Activated CD4-positive, alpha-beta T cell treated with anti-CD3 and anti-CD28 coated beads for 1 hour (primary cell): ENCODE results near the gene CT45A3.
"Not testable (repeated sequence)": the region's sequence is repeated elsewhere in the genome, so short reads cannot be mapped to it uniquely, and the experiment has no call there.

Experiments used
- DNase-seq: peaks from one replicate; pipeline ENCODE4 v3.0.0-alpha.2; 2020

CT45A3 gene, protein sequence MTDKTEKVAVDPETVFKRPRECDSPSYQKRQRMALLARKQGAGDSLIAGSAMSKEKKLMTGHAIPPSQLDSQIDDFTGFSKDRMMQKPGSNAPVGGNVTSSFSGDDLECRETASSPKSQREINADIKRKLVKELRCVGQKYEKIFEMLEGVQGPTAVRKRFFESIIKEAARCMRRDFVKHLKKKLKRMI

DNA sequence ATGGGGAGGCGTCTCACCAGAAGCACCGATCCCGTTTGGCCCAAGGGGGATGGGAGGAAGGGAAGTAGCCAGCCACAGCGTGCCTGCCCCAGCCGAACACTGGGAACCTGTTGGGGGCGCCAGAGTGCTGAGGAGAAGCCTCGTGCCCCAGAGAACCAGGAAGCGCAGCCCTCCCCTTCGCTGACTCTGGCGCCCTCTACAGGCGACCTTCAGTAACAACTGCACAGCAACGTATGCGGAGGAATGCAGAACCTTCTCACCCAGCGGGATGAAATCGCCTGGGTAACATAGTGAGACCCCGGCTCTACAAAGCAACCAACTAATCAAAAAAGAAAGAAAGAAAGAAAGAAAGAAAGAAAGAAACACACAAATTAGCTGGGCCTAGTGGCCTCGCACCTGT is at the start of gene CT45A3:
Gene CT45A3 (minus strand): TSS at position 101 of the 400 bp plus-strand sequence. CDS start 3,747 bp downstream, outside the sequence.
- not testable (repeated sequence) for DNase-seq

DNA sequence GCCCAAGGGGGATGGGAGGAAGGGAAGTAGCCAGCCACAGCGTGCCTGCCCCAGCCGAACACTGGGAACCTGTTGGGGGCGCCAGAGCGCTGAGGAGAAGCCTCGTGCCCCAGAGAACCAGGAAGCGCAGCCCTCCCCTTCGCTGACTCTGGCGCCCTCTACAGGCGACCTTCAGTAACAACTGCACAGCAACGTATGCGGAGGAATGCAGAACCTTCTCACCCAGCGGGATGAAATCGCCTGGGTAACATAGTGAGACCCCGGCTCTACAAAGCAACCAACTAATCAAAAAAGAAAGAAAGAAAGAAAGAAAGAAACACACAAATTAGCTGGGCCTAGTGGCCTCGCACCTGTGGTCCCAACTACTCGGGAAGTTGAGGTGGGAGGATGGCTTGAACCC is 34.7 kb upstream of the CT45A3 start, which contains the start of gene CT45A6:
Gene CT45A6 (minus strand): TSS at position 101 of the 400 bp plus-strand sequence. CDS start 3,794 bp downstream, outside the sequence.
- not testable (repeated sequence) for DNase-seq

DNA sequence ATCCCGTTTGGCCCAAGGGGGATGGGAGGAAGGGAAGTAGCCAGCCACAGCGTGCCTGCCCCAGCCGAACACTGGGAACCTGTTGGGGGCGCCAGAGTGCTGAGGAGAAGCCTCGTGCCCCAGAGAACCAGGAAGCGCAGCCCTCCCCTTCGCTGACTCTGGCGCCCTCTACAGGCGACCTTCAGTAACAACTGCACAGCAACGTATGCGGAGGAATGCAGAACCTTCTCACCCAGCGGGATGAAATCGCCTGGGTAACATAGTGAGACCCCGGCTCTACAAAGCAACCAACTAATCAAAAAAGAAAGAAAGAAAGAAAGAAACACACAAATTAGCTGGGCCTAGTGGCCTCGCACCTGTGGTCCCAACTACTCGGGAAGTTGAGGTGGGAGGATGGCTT is 17.4 kb upstream of the CT45A3 start, which contains the start of gene CT45A5:
Gene CT45A5 (minus strand): TSS at position 101 of the 400 bp plus-strand sequence. CDS start 3,774 bp downstream, outside the sequence.
- not testable (repeated sequence) for DNase-seq

DNA sequence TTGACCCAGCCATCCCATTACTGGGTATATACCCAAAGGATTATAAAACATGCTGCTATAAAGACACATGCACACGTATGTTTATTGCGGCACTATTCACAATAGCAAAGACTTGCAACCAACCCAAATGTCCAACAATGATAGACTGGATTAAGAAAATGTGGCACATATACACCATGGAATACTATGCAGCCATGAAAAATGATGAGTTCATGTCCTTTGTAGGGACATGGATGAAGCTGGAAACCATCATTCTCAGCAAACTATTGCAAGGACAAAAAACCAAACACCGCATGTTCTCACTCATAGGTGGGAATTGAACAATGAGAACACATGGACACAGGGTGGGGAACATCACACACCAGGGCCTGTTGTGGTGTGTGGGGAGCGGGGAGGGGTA is 23.3 kb downstream of the CT45A3 start:
- not testable (repeated sequence) for DNase-seq

DNA sequence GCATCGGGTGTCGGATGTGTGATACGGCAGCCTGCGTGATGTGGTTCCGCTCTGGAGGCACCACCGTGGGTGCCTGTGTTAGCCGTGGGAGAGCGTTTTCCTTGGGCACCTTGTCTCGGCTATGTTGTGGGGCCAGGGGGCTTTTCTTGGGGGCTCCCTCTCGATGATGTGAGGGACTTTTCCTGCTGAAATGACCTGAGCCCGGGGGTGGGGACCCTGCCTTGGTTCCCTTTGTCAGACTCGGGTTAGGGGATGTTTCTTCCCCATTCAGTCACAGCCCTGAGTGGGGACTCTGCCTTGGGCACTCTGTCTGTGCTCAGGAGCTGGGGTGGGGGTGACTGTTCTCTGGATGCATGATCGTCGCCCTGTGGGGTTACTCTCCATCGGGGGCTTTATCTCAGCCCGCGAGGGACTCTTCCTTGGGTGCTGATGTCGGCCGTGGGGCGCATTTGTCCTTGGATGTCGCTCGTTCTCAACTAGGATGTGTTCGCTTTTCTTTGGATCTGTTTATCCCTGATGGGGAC is 26.7 kb downstream of the CT45A3 start:
- DNase-seq: no peak

DNA sequence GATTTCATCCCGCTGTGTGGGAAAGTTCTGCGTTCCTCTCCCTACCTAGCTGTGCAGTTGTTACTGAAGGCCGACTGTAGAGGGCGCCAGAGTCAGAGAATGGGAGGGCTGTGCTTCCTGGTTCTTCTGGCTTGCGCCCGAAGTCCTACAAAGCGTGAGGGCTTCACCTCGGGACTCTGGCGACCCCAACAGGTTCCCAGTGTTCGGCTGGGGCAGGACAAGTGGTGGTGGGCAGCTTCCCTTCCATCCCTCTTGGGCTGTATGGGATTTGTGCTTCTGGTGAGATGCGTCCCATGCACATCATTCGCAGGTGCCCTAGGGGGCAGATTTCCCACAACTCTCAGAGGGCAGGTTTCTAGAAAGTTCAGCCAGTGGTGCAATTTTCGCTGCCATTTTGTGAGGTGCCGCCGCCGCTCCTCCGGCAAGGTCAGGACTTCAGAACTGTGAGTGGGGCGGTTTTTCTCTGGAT is 27.3 kb downstream of the CT45A3 start:
- DNase-seq: no peak

DNA sequence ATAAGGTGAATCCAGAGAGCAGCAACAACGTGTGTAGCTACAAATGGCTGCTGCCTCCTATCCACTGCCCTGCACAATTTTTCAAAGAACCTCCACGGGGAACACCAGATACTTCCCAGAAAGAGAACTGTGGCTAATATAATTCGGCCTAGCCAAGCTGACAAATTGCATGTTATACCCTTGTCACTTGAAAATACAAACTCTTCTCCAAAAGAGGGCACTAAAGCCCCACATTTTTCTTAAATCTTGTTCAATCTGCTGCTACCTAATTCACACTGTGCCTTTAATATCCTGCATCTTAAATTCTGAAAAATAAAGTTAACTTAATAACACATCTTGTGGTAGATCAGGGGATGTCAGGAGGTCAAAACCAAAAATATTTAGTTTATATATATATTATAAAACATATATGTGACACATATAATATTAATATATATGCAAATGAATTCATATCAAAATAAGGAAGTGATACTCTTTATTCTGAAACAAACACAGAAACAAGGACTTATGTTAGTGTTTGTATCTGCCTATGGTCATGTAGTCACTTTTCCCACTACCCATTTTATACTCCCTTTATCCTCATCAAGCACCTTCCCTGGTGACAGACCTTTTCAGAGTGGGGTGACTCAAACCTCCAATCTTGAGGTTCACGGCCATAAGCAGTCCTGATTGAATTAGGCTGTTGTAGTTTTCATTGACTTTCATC is 30.5 kb downstream of the CT45A3 start:
- DNase-seq: no peak

DNA sequence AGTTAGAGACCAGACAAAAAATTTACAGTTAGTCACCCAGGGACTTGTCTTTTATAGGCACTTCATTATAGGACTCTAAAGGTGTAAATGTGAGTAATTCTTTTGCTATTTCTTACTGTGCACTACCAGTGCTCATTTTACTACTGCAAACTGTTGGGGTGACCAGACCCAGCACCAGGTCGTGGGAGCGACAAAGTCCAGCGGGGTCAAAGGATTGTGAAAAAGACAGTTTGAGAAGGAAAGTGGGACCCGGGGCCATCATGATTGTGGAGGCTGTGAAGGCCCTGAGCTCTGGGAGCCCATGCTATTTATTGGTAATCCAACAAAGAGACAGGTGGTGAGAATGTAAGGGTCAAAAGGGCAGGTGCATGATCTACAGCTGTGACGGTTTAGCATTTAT is 33.3 kb downstream of the CT45A3 start:
- not testable (repeated sequence) for DNase-seq

DNA sequence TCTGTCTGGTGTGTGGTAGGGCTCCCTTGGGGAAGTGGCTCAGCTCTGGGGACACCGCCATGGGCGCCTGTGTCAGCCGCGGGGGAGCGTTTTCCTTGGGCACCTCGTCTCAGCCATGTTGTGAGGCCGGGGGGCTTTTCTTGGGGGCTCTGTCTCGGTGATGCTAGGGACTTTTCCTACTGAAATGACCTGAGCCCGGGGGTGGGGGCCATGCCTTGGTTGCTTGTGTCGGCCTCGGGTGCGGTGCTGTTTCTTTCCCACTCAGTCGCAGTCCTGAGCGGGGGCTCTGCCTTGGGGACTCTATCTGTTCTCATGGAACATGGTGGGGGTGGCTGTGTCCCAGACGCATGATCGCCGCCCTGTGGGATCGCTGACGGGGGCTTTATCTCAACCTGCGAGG is 54.2 kb downstream of the CT45A3 start:
- no peak for DNase-seq

DNA sequence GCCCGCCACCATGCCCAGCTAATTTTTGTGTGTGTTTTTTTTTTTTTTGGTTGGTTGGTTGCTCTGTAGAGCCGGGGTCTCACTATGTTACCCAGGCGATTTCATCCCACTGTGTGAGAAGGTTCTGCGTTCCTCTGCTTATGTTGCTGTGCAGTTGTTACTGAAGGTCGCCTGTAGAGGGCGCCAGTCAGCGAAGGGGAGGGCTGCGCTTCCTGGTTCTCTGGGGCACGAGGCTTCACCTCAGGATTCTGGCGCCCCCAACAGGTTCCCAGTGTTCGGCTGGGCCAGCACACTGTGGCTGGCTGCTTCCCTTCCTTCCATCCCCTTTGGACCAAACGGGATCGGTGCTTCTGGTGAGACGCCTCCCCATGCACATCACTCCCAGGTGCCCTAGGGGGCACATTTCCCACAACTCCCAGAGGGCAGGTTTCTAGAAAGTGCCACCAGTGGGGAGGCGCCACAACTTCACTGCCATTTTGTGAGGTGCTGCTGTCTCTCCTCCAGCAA is 54.8 kb downstream of the CT45A3 start, which contains the start of gene CT45A1:
Gene CT45A1 (plus strand): TSS at position 457 of the 507 bp plus-strand sequence. CDS start 5,302 bp downstream, outside the sequence.
- not testable (repeated sequence) for DNase-seq
